Stimulated activated naive CD8-positive, alpha-beta T cell treated with anti-CD3 and anti-CD28 coated beads, Interleukin-15, amount 100 ng/mL, for 72 hours (primary cell): ENCODE measurements around the gene GTF2IRD1.

Experiments
- ATAC-seq: fragments of 150-1000 bp; cut with Tn5 transposase; 2 replicates; pipeline ENCODE4 v1.10.0; 2021; ENCODE audit warnings: mild to moderate bottlenecking, moderate library complexity
- DNase-seq, 2 donors: peaks; one replicate each; pipeline ENCODE4 v3.0.0; 2021 to 2022
- H3K27ac Mint-ChIP-seq, 2 donors: one replicate each; pipeline ENCODE4 v1.8.0; 2022; ENCODE audit warnings: mild to moderate bottlenecking in 2 of 2, mixed read lengths in 2 of 2, moderate library complexity in 2 of 2
- H3K27me3 Mint-ChIP-seq: one replicate; pipeline ENCODE4 v1.8.0; 2022; ENCODE audit warnings: mixed read lengths
- H3K4me1 Mint-ChIP-seq: one replicate; pipeline ENCODE4 v1.8.0; 2022; ENCODE audit warnings: mild to moderate bottlenecking, mixed read lengths
- H3K4me3 Mint-ChIP-seq, 2 donors: one replicate each; pipeline ENCODE4 v1.8.0; 2022; ENCODE audit warnings: mild to moderate bottlenecking in 2 of 2, mixed read lengths in 2 of 2, moderate library complexity in 1 of 2
- H3K9me3 Mint-ChIP-seq, 2 donors: one replicate each; pipeline ENCODE4 v1.8.0; 2022; ENCODE audit warnings: mixed read lengths in 2 of 2

GTF2IRD1 gene

GRCh38 chr7:74569501-74570075, 115.9 kb downstream of the GTF2IRD1 start:
- Mint-ChIP-seq H3K9me3 (no peaks in the 10 kb centered on the region), H3K27ac (no peak overlapping the region), H3K4me3 (no peak overlapping the region), H3K4me1 (no peaks in the 10 kb centered on the region), H3K27me3 (no peaks in the 10 kb centered on the region)
- ATAC-seq (no peak), DNase-seq (no peak)

GRCh38 chr7:74570533-74571156, 116.9 kb downstream of the GTF2IRD1 start:
- DNase-seq (no peak), ATAC-seq (no peak)
- Mint-ChIP-seq H3K9me3 (no peaks in the 10 kb centered on the region), H3K4me1 (no peaks in the 10 kb centered on the region), H3K4me3 (no peak overlapping the region), H3K27me3 (no peaks in the 10 kb centered on the region), H3K27ac (no peak overlapping the region)

GRCh38 chr7:74572301-74572979, 118.7 kb downstream of the GTF2IRD1 start:
- ATAC-seq (no peak), DNase-seq (no peak)
- Mint-ChIP-seq H3K4me1 (no peaks in the 10 kb centered on the region), H3K27ac (peak overlapping the region in 1 of 2 donors; percentile 55), H3K27me3 (no peaks in the 10 kb centered on the region), H3K4me3 (no peak overlapping the region), H3K9me3 (no peaks in the 10 kb centered on the region)

- Mint-ChIP-seq H3K9me3 (no peaks in the 10 kb centered on the region), H3K4me1 (no peaks in the 10 kb centered on the region), H3K27me3 (no peaks in the 10 kb centered on the region), H3K27ac (no peak overlapping the region), H3K4me3 (no peak overlapping the region)
- no peak for DNase-seq
- ATAC-seq = no peak
Measured at GRCh38 chr7:74573512-74573911, 119.8 kb downstream of the GTF2IRD1 start.

- DNase-seq (no peak), ATAC-seq (no peak)
- H3K4me1 Mint-ChIP-seq = no peaks in the 10 kb centered on the region
- H3K9me3 Mint-ChIP-seq = no peaks in the 10 kb centered on the region
- peak overlapping the region in 1 of 2 donors; percentile 41 for H3K27ac Mint-ChIP-seq
- no peak overlapping the region for H3K4me3 Mint-ChIP-seq
- H3K27me3 Mint-ChIP-seq = no peaks in the 10 kb centered on the region
Measured at GRCh38 chr7:74575083-74575784, 121.5 kb downstream of the GTF2IRD1 start.

GRCh38 chr7:74575811-74576210, 122.1 kb downstream of the GTF2IRD1 start:
- no peak overlapping the region for H3K27ac Mint-ChIP-seq
- no peak overlapping the region for H3K4me3 Mint-ChIP-seq
- H3K27me3 Mint-ChIP-seq = no peaks in the 10 kb centered on the region
- no peaks in the 10 kb centered on the region for H3K9me3 Mint-ChIP-seq
- no peak for ATAC-seq
- no peak for DNase-seq
- no peaks in the 10 kb centered on the region for H3K4me1 Mint-ChIP-seq

- no peak for ATAC-seq
- no peaks in the 10 kb centered on the region for H3K27me3 Mint-ChIP-seq
- no peaks in the 10 kb centered on the region for H3K4me1 Mint-ChIP-seq
- DNase-seq = no peak
- H3K4me3 Mint-ChIP-seq = no peak overlapping the region
- H3K27ac Mint-ChIP-seq = peak overlapping the region in 1 of 2 donors; percentile 56
- H3K9me3 Mint-ChIP-seq = no peaks in the 10 kb centered on the region
Measured at GRCh38 chr7:74579800-74580685, 126.3 kb downstream of the GTF2IRD1 start.

GRCh38 chr7:74581916-74582440, 128.3 kb downstream of the GTF2IRD1 start:
- Mint-ChIP-seq H3K27me3 (no peaks in the 10 kb centered on the region), H3K4me3 (no peak overlapping the region), H3K4me1 (no peaks in the 10 kb centered on the region), H3K27ac (no peak overlapping the region), H3K9me3 (no peaks in the 10 kb centered on the region)
- DNase-seq (no peak), ATAC-seq (no peak)

- Mint-ChIP-seq H3K4me3 (no peak overlapping the region), H3K9me3 (no peaks in the 10 kb centered on the region), H3K27me3 (no peaks in the 10 kb centered on the region), H3K4me1 (no peaks in the 10 kb centered on the region), H3K27ac (no peak overlapping the region)
- no peak for ATAC-seq
- DNase-seq = no peak
Measured at GRCh38 chr7:74582447-74583039, 128.8 kb downstream of the GTF2IRD1 start.

GRCh38 chr7:74583630-74584029, 129.9 kb downstream of the GTF2IRD1 start:
- Mint-ChIP-seq H3K27me3 (no peaks in the 10 kb centered on the region), H3K9me3 (no peaks in the 10 kb centered on the region), H3K4me1 (no peaks in the 10 kb centered on the region), H3K4me3 (no peak overlapping the region), H3K27ac (peak overlapping the region; percentile 20 to 27)
- DNase-seq (no peak), ATAC-seq (no peak)

- H3K27me3 Mint-ChIP-seq = no peaks in the 10 kb centered on the region
- H3K9me3 Mint-ChIP-seq = no peaks in the 10 kb centered on the region
- no peak overlapping the region for H3K4me3 Mint-ChIP-seq
- no peak overlapping the region for H3K27ac Mint-ChIP-seq
- no peak for DNase-seq
- ATAC-seq = no peak
- H3K4me1 Mint-ChIP-seq = no peaks in the 10 kb centered on the region
Measured at GRCh38 chr7:74584160-74584954, 130.7 kb downstream of the GTF2IRD1 start.

- Mint-ChIP-seq H3K9me3 (no peaks in the 10 kb centered on the region), H3K27ac (no peak overlapping the region), H3K27me3 (no peaks in the 10 kb centered on the region), H3K4me1 (no peaks in the 10 kb centered on the region), H3K4me3 (no peak overlapping the region)
- ATAC-seq = no peak
- no peak for DNase-seq
Measured at GRCh38 chr7:74585844-74586243, 132.1 kb downstream of the GTF2IRD1 start.

- Mint-ChIP-seq H3K9me3 (no peaks in the 10 kb centered on the region), H3K4me1 (no peaks in the 10 kb centered on the region), H3K27me3 (no peaks in the 10 kb centered on the region), H3K4me3 (no peak overlapping the region), H3K27ac (peak overlapping the region in 1 of 2 donors; percentile 42)
- DNase-seq (no peak), ATAC-seq (no peak)
Measured at GRCh38 chr7:74586258-74587175, 132.8 kb downstream of the GTF2IRD1 start.
